Stimulated activated naive CD8-positive, alpha-beta T cell treated with anti-CD3 and anti-CD28 coated beads, Interleukin-15, amount 100 ng/mL, for 72 hours (primary cell): Measurements from ENCODE around the gene SLITRK1.
A peak's percentile ranks its signal among the peaks of the same experiment; 100 is the strongest.

Experiments used
- ATAC-seq: fragments of 150-1000 bp; cut with Tn5 transposase; 2 replicates; pipeline ENCODE4 v1.10.0; 2021; ENCODE audit warnings: mild to moderate bottlenecking, moderate library complexity
- DNase-seq, 2 donors: peaks; one replicate each; pipeline ENCODE4 v3.0.0; 2021 to 2022
- H3K27ac Mint-ChIP-seq, 2 donors: one replicate each; pipeline ENCODE4 v1.8.0; 2022; ENCODE audit warnings: mild to moderate bottlenecking in 2 of 2, mixed read lengths in 2 of 2, moderate library complexity in 2 of 2
- H3K27me3 Mint-ChIP-seq: one replicate; pipeline ENCODE4 v1.8.0; 2022; ENCODE audit warnings: mixed read lengths
- H3K4me1 Mint-ChIP-seq: one replicate; pipeline ENCODE4 v1.8.0; 2022; ENCODE audit warnings: mild to moderate bottlenecking, mixed read lengths
- H3K4me3 Mint-ChIP-seq, 2 donors: one replicate each; pipeline ENCODE4 v1.8.0; 2022; ENCODE audit warnings: mild to moderate bottlenecking in 2 of 2, mixed read lengths in 2 of 2, moderate library complexity in 1 of 2
- H3K9me3 Mint-ChIP-seq, 2 donors: one replicate each; pipeline ENCODE4 v1.8.0; 2022; ENCODE audit warnings: mixed read lengths in 2 of 2

The SLITRK1 gene

DNA sequence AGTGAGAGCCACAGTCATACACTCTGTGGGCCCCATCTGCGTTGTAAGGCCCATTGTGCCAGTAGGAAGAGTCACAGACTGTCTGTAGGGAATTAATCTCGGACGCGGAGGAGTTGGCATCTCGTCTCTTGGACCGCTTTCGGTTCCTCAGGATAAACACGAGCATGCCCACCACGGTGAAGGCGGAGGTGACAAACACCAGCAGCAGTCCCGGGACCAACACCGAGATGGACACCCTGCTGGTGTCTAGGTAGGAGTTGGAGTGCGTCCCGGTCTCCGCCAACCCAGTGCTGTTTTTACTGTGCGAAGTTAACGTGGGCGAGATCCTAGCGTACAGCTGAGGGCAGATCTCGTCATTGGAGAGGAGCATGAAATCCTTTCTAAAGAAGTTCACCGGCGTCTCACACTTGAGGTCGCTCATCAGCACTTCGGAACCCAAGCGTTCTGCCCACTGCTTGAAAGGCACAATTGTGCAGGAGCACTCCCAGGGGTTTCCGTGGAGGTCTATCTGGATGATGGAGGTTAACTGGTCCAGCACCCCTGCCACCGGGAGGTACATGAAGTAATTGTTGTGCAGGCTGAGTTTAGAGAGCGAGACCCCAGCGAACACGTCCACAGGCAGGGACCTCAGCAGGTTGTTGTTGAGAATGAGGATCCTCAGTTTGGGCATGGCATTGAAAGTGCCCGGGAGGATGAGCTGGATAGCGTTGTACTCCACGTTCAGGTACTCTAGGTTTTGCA is 2.7 kb downstream of the SLITRK1 start:
- Mint-ChIP-seq H3K9me3 (no peaks in the 10 kb centered on the region), H3K4me1 (peaks cover 34% of the 10 kb centered on the region), H3K4me3 (peak overlapping the region; percentile 35 to 64), H3K27me3 (peaks cover 67% of the 10 kb centered on the region), H3K27ac (no peak overlapping the region)
- peak; percentile 45 for ATAC-seq
- no peak for DNase-seq

- ATAC-seq (peak; percentile 3), DNase-seq (no peak)
- Mint-ChIP-seq H3K27me3 (peaks cover 62% of the 10 kb centered on the region), H3K4me3 (peak overlapping the region; percentile 35 to 64), H3K9me3 (no peaks in the 10 kb centered on the region), H3K4me1 (peaks cover 34% of the 10 kb centered on the region), H3K27ac (no peak overlapping the region)
These were observed 3.4 kb downstream of the SLITRK1 start for GRCh38 chr13:83878691-83879430.

DNA sequence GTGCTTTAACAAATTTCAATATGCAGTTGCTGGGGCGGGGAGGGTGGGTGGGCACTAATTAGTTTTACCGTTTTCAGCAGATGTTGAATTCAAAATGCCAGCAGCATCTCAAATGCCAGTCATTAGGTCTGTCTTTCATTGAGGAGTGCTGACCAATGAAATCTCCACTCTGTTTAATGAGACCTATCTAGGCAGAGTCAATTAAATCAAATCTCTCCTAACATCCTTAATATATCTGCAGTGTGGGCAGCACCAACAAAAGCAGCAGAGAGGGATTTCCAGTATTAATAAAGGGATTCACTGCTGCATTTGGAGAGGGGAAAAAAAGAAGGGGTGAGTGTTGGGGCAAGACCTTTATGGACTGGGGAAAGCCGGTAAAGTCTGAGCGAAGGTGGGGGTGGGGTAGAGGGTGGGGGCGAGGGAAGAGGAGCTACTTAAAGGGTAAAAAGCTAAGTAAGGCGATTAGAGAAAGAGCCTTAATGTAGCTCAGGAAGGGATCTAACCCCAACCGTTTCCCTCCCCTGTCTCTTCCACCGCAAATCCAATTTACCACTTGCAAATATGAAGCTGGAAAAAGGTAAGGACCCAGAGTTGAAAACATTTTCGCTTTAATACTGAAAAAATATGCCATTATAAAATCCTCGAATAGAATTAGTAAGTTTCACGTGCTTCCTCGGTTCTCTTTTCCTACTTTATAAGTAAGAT is 4.5 kb downstream of the SLITRK1 start:
- Mint-ChIP-seq H3K27ac (no peak overlapping the region), H3K9me3 (no peaks in the 10 kb centered on the region), H3K27me3 (peaks cover 52% of the 10 kb centered on the region)

DNA sequence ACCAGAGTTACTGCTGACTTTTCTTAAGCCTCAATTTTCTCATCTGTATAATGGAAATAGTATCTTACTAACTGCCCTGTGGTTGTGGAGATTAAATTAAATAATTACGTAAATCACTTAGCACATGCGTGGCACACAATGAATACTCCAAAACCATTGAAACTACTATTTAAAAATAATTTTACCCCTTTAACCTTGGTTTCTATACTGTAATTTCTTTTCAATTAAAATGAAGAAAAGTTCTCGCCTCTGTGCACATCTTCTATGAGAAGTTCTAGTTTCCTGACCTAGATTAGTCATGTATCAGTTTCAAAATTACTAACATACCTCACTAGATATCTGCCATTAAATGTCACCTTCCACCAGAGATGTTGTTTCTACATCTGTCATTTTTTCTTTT is 5.7 kb downstream of the SLITRK1 start:
- peaks cover 23% of the 10 kb centered on the region for H3K4me1 Mint-ChIP-seq
- peak; percentile 93 for ATAC-seq
- DNase-seq, result no peak
- no peaks in the 10 kb centered on the region for H3K9me3 Mint-ChIP-seq
- no peak overlapping the region for H3K27ac Mint-ChIP-seq
- H3K4me3 Mint-ChIP-seq, result peak overlapping the region in 1 of 2 donors; percentile 17
- H3K27me3 Mint-ChIP-seq, result peaks cover 43% of the 10 kb centered on the region

More for the DNA sequence above, 4.5 kb downstream of the SLITRK1 start:
- no peak for DNase-seq
- peaks cover 34% of the 10 kb centered on the region for H3K4me1 Mint-ChIP-seq
- no peak for ATAC-seq
- H3K4me3 Mint-ChIP-seq, result no peak overlapping the region

- Mint-ChIP-seq H3K9me3 (peaks cover 0 to 4% of the 10 kb centered on the region in 2 donors), H3K4me1 (no peaks in the 10 kb centered on the region), H3K27me3 (peaks cover 9% of the 10 kb centered on the region), H3K4me3 (no peak overlapping the region), H3K27ac (no peak overlapping the region)
- DNase-seq (no peak), ATAC-seq (no peak)
These were observed 14.6 kb downstream of the SLITRK1 start for GRCh38 chr13:83867708-83868107.

GRCh38 chr13:83865161-83866137 is 16.8 kb downstream of the SLITRK1 start:
- ATAC-seq, result no peak
- Mint-ChIP-seq H3K4me1 (no peaks in the 10 kb centered on the region), H3K9me3 (peaks cover 0 to 4% of the 10 kb centered on the region in 2 donors), H3K27me3 (no peaks in the 10 kb centered on the region), H3K4me3 (no peak overlapping the region), H3K27ac (no peak overlapping the region)
- no peak for DNase-seq

DNA sequence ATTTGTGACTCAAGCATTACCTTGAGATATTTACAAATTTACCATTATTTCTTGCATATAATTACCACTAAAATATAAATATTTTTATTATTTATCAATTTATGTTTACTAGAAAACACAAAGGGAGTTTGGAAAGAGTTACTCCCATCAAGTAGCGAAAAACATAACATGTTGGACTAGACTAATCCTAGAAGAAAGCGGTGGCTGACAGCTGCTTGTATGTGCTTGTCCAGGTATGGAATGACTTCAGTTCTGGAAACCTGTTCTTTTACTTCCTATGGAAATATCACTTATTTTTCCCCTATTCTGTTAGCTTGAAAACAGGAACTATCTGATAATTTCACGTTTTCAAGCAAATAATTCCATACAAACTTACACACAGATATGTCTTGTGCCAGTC is 28.5 kb downstream of the SLITRK1 start:
- no peak overlapping the region for H3K4me3 Mint-ChIP-seq
- H3K9me3 Mint-ChIP-seq, result no peaks in the 10 kb centered on the region
- no peaks in the 10 kb centered on the region for H3K27me3 Mint-ChIP-seq
- no peak for DNase-seq
- no peak overlapping the region for H3K27ac Mint-ChIP-seq
- H3K4me1 Mint-ChIP-seq, result no peaks in the 10 kb centered on the region
- ATAC-seq, result no peak

DNA sequence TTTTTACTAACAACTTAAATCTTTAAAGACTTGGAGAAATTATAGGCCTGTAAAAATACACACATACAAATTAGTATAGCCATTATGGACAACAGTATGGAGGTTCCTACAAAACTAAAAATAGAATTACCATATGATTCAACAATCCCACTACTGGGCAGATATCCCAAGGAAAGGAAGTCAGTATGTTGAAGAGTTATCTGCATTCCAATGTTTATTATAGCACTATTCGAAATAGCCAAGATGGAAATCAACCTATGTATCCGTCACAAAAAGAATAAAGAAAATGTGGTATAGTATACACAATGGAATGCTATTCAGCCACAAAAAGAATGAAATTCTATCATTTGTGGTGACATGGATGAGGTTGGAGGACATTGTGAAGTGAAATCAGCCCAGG is 37.2 kb downstream of the SLITRK1 start:
- Mint-ChIP-seq H3K4me3 (no peak overlapping the region), H3K27ac (no peak overlapping the region), H3K9me3 (no peaks in the 10 kb centered on the region), H3K4me1 (no peaks in the 10 kb centered on the region), H3K27me3 (no peaks in the 10 kb centered on the region)
- DNase-seq (no peak), ATAC-seq (no peak)

DNA sequence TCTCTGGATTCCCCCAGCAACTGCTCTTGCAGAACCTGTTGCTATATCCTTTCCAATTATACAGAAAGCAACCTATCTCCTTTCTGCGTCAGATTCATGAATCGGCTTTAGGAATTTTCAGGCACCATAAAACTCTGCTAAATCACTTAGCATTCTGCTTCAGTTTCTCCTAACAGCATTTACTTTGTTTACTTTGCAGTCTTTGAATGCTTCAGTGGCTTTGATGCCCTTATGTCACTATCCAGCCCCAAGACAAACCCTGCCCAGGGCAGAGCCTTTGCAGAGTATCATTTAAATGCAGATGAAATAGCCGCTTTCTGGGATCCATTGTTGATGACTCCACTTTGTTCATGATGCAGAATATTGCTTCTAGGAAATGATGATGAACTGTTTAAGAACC is 43.1 kb downstream of the SLITRK1 start:
- ATAC-seq, result no peak

DNA sequence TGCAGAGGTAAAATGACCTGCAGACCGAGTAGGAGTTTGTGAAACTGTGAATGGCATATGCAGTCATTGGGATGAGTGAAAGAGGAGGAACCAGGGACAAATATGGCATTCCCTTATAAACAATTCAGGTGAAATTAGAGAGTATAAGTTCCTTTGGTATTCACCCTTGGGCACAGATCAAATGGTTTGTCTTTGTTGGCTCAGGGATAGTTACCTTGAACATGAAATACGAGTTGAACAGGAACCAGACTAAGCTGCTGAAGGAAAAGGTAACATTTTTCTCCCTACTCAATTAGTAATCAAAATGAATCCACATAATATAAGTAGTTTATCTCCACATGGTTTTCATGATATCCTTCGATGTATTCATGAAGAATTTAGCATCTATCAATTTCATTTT is 50.5 kb downstream of the SLITRK1 start:
- H3K9me3 Mint-ChIP-seq, result no peaks in the 10 kb centered on the region
- H3K4me1 Mint-ChIP-seq, result no peaks in the 10 kb centered on the region
- ATAC-seq (no peak), DNase-seq (no peak)
- H3K4me3 Mint-ChIP-seq, result no peak overlapping the region
- H3K27me3 Mint-ChIP-seq, result no peaks in the 10 kb centered on the region
- H3K27ac Mint-ChIP-seq, result no peak overlapping the region

More for the DNA sequence above, 43.1 kb downstream of the SLITRK1 start:
- Mint-ChIP-seq H3K27ac (no peak overlapping the region), H3K9me3 (no peaks in the 10 kb centered on the region), H3K4me3 (no peak overlapping the region), H3K27me3 (no peaks in the 10 kb centered on the region), H3K4me1 (no peaks in the 10 kb centered on the region)
- DNase-seq, result no peak

DNA sequence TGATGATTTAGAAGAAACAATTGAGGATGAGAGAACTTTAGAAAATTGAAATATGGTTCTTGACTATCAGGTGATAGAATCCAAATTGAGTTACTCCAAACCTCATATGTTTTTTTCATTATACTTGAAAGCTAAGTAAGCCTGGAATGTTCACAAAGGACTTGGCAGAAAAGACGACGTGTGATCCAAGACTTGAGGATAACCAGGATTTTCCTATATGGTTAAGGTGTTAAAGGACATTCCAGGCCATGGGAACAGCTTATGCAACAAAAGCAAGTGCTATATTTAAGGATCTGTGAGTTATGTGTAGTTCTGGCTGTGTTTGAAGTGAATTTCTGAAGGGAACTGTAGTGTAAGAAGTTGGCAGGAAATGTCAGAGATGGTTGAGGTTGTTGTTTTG is 52.5 kb downstream of the SLITRK1 start:
- ATAC-seq (no peak), DNase-seq (no peak)
- Mint-ChIP-seq H3K27ac (no peak overlapping the region), H3K27me3 (no peaks in the 10 kb centered on the region), H3K4me3 (no peak overlapping the region), H3K4me1 (no peaks in the 10 kb centered on the region), H3K9me3 (no peaks in the 10 kb centered on the region)

GRCh38 chr13:83827338-83827737 is 54.9 kb downstream of the SLITRK1 start:
- Mint-ChIP-seq H3K4me3 (no peak overlapping the region), H3K27ac (no peak overlapping the region), H3K4me1 (no peaks in the 10 kb centered on the region), H3K9me3 (no peaks in the 10 kb centered on the region), H3K27me3 (no peaks in the 10 kb centered on the region)
- no peak for ATAC-seq
- no peak for DNase-seq
